Nephron progenitor cell (in vitro differentiated cells): Measurements from ENCODE around the gene NT5DC2.

ENCODE experiments used
- DNase-seq: peaks from one replicate; pipeline ENCODE4 v3.0.0; 2021
- H3K27ac Mint-ChIP-seq: 2 replicates; pipeline ENCODE4 v1.8.0; 2021; ENCODE audit warnings: mild to moderate bottlenecking, moderate library complexity, mixed read lengths
- H3K27me3 Mint-ChIP-seq: 2 replicates; pipeline ENCODE4 v1.8.0; 2021; ENCODE audit warnings: mild to moderate bottlenecking, low read depth, mixed read lengths; ENCODE audit not compliant: poor library complexity
- H3K36me3 Mint-ChIP-seq: 2 replicates; pipeline ENCODE4 v1.8.0; 2021; ENCODE audit warnings: low read depth, mixed read lengths
- H3K4me1 Mint-ChIP-seq: 2 replicates; pipeline ENCODE4 v1.8.0; 2021; ENCODE audit warnings: mixed read lengths
- H3K4me3 Mint-ChIP-seq: 2 replicates; pipeline ENCODE4 v1.8.0; 2021; ENCODE audit warnings: mild to moderate bottlenecking, moderate library complexity, mixed read lengths
- H3K9me3 Mint-ChIP-seq: 2 replicates; pipeline ENCODE4 v1.8.0; 2021; ENCODE audit warnings: mild to moderate bottlenecking, moderate library complexity, mixed read lengths
- TF ChIP-seq, protein P1 (sequence below): fragments of 200-600 bp; sonication (generic); IDR thresholded peaks from 2 replicates; pipeline ENCODE4 v1.5.0; 2021; ENCODE audit warnings: antibody characterized with exemption

NT5DC2 gene

DNA sequence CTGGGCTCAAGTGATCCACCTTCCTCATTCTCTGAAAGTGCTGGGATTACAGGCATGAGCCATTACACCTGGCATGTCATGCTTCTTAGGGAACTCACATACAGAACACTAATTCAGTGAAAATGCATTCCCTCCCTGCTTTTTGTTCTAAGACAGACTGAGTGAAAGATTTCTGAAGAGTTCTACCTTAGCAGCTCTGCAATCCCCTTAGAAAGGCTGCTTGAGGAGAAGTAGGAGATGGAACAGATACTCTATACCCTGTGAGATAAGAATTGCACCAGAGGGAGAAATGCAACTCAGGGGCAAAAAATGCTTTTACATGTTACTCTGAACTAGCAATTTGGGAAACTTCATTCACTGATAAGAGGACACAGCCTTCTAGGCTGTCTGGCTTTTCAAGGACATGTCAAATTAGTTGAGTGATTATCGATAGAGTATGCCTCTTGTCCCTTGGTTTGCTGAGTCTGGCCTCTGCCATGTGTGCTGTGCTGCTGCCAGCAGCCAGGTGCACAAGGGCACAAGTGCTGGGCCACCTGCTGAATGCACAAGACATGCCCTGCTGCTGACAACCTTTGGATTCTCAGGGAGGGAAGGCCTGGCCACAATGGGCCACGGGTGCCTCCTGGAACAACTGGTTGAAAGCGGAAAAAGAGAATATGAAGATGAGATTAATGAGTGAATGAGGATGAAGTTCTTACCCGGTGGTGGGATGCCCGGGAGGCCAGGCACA lies 20.5 kb upstream of the NT5DC2 start:
- no peaks in the 10 kb centered on the region for H3K27me3 Mint-ChIP-seq
- H3K4me1 Mint-ChIP-seq = no peaks in the 10 kb centered on the region
- H3K27ac Mint-ChIP-seq = peak overlapping the region; percentile 96
- H3K36me3 Mint-ChIP-seq = peaks cover 29% of the 10 kb centered on the region
- H3K9me3 Mint-ChIP-seq = no peaks in the 10 kb centered on the region
- DNase-seq = no peak
- H3K4me3 Mint-ChIP-seq = no peak overlapping the region
- TF ChIP-seq, protein P1, sequence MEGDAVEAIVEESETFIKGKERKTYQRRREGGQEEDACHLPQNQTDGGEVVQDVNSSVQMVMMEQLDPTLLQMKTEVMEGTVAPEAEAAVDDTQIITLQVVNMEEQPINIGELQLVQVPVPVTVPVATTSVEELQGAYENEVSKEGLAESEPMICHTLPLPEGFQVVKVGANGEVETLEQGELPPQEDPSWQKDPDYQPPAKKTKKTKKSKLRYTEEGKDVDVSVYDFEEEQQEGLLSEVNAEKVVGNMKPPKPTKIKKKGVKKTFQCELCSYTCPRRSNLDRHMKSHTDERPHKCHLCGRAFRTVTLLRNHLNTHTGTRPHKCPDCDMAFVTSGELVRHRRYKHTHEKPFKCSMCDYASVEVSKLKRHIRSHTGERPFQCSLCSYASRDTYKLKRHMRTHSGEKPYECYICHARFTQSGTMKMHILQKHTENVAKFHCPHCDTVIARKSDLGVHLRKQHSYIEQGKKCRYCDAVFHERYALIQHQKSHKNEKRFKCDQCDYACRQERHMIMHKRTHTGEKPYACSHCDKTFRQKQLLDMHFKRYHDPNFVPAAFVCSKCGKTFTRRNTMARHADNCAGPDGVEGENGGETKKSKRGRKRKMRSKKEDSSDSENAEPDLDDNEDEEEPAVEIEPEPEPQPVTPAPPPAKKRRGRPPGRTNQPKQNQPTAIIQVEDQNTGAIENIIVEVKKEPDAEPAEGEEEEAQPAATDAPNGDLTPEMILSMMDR = no peak

DNA sequence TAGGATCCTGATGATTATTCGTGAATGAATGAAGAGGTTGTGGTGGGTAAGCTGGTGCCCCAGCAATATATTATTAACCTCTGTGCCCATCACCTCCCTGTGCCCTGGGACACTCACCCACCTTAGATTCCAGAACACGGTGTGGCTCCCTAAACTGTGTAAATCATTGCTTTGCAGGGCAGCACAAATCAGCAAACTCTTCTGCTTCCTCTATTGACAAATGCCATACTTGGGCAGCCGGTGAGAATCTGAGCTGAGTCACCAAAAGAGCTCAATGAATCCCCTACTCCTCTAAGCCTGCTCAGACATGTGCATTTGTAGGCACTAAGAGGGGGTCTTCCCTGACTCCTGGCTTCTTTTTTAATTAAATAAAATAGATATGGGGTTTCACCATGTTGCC lies 18.4 kb upstream of the NT5DC2 start:
- peaks cover 29% of the 10 kb centered on the region for H3K36me3 Mint-ChIP-seq
- H3K27ac Mint-ChIP-seq = peak overlapping the region; percentile 58
- H3K4me3 Mint-ChIP-seq = no peak overlapping the region
- no peaks in the 10 kb centered on the region for H3K27me3 Mint-ChIP-seq
- H3K4me1 Mint-ChIP-seq = no peaks in the 10 kb centered on the region
- no peak for DNase-seq
- H3K9me3 Mint-ChIP-seq = no peaks in the 10 kb centered on the region
- TF ChIP-seq, protein P1 = no peak

DNA sequence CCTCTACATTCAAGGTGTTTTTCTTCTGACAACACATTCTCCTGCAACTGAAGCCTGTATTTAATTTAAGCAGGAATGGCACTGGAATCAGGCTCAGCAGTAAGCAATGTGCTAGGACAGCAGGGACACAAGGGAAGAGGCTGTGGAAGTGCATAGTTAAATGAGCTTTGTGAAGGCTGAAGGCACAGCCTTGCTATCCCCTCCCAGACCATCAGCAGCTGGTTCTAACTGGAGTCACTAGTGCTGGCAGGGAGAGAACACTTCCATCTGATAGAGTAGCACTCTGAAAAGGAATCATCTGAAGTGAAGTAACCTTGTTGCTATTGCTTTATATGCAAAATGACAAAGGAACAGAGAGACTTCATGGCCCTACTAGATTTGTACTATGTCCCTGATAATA lies 17.5 kb upstream of the NT5DC2 start:
- DNase-seq = no peak
- Mint-ChIP-seq H3K36me3 (peaks cover 29% of the 10 kb centered on the region), H3K27ac (peak overlapping the region; percentile 22), H3K4me3 (no peak overlapping the region), H3K9me3 (no peaks in the 10 kb centered on the region), H3K27me3 (no peaks in the 10 kb centered on the region), H3K4me1 (no peaks in the 10 kb centered on the region)
- TF ChIP-seq, protein P1 = no peak

DNA sequence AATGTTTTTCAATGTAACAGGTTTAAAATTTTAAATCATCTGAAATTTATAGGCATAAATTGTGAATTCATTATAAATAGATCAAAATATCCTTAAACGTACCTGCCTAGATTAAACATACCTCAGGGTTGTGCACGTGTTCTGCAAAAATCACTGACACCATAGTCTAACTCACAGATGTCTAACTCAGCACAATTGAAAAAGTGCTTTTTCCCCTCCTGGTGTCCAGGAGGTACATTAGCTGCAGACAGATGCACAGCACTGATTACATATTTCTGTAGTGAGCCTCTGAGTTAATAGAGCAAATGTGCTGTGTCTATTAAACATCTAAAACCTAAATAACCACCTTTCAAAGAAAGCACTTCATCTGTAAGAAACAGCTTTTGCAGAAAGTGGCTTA lies 13.5 kb upstream of the NT5DC2 start:
- Mint-ChIP-seq H3K36me3 (peaks cover 34% of the 10 kb centered on the region), H3K9me3 (no peaks in the 10 kb centered on the region), H3K4me1 (peaks cover 4% of the 10 kb centered on the region), H3K4me3 (no peak overlapping the region), H3K27ac (no peak overlapping the region), H3K27me3 (no peaks in the 10 kb centered on the region)
- TF ChIP-seq, protein P1 = no peak
- no peak for DNase-seq

DNA sequence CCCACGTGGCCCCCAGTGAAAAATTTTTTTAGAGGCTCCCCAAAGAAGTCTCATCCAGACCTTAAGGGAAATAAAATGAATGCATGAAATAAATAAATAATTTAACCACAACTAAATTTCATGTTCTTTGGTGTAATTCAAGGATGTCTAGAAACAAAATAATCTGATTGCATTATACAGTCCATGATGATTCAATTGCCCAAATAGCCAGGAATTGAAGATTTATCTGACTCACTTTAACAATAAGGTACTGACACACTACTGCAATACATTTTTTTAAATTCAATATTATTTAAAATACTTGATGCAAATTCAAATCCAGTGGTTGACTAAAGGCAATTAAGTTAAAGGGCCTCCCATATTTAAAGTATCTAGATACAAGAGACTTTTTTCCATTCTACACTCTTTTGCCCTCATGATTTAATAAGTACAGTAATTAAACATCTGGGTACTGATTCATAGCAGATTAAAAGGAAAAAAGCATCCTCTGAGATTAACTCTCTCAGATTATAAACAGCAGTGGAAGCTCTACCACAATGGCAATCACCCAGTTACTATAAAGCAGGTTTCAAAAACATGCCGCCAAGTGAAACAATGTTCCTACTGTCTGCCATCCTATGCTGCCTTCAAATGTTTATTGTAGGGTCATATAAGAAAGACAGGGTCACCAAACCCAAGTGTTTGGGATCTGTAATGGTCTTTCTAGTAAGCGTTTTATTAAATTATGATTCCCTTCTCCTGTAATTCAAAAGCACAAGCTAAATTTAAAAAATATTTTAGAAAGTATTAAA lies 12.6 kb upstream of the NT5DC2 start:
- Mint-ChIP-seq H3K4me1 (peaks cover 4% of the 10 kb centered on the region), H3K4me3 (no peak overlapping the region), H3K27ac (no peak overlapping the region), H3K36me3 (peaks cover 42% of the 10 kb centered on the region), H3K9me3 (no peaks in the 10 kb centered on the region), H3K27me3 (no peaks in the 10 kb centered on the region)
- TF ChIP-seq, protein P1 = no peak
- DNase-seq = no peak
